GM12875 (cell line): ENCODE measurements around the gene PPP1R12B.
"Not testable (repeated sequence)": the region's sequence is repeated elsewhere in the genome, so short reads cannot be mapped to it uniquely, and the experiment has no call there.

ENCODE experiments used
- H3K4me3 ChIP-seq: one replicate; pipeline ENCODE4 v1.5.1; 2011; ENCODE audit warnings: low read depth, low read length, control low read depth
- TF ChIP-seq, protein P1 (sequence below): IDR thresholded peaks from 2 replicates; pipeline ENCODE4 v1.5.1; 2011; ENCODE audit warnings: low read depth, mild to moderate bottlenecking, control low read depth, inconsistent platforms, low read length, moderate library complexity, borderline replicate concordance; ENCODE audit not compliant: insufficient read depth

The PPP1R12B gene

DNA sequence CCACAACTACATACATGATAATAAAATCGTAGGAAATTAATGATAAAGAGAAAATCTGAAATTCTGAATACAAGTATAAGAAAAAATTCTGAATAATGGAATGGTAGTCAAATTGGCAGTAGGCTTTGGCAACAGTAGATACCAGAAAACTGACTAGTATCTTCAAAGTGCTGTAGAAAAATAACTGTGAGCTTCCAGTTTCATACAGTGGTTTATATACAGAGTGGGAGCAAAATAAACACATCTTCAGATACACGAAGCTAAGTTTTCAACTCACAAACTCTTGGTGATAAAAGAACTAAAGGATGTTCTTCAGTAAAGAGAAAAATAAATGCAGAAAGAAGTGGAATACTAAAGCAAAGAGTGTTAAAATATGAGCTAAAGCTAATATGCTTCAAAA, 173.4 kb downstream of the PPP1R12B start:
- TF ChIP-seq, protein P1, sequence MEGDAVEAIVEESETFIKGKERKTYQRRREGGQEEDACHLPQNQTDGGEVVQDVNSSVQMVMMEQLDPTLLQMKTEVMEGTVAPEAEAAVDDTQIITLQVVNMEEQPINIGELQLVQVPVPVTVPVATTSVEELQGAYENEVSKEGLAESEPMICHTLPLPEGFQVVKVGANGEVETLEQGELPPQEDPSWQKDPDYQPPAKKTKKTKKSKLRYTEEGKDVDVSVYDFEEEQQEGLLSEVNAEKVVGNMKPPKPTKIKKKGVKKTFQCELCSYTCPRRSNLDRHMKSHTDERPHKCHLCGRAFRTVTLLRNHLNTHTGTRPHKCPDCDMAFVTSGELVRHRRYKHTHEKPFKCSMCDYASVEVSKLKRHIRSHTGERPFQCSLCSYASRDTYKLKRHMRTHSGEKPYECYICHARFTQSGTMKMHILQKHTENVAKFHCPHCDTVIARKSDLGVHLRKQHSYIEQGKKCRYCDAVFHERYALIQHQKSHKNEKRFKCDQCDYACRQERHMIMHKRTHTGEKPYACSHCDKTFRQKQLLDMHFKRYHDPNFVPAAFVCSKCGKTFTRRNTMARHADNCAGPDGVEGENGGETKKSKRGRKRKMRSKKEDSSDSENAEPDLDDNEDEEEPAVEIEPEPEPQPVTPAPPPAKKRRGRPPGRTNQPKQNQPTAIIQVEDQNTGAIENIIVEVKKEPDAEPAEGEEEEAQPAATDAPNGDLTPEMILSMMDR: no peak
- no peak overlapping the region for H3K4me3 ChIP-seq

DNA sequence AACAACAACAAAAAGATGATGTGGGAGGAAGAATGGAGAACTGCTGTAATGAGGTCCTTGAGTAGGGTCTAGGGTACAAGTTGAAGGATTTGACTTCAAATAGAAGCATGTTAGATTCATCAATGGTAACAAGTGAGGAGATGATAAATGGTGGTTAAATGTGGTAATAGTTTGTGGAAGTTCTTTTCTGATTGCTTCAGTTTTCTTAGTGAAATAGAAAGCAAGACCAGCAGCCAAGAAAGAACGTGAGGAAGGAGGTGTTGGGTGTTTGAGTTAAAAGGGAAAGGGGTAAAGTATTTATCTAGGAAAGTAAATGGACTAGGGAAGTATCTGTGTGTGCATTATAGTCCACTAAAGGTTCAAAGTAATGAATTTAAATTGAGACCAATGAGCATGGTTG, 177.6 kb downstream of the PPP1R12B start:
- not testable (repeated sequence) for H3K4me3 ChIP-seq

DNA sequence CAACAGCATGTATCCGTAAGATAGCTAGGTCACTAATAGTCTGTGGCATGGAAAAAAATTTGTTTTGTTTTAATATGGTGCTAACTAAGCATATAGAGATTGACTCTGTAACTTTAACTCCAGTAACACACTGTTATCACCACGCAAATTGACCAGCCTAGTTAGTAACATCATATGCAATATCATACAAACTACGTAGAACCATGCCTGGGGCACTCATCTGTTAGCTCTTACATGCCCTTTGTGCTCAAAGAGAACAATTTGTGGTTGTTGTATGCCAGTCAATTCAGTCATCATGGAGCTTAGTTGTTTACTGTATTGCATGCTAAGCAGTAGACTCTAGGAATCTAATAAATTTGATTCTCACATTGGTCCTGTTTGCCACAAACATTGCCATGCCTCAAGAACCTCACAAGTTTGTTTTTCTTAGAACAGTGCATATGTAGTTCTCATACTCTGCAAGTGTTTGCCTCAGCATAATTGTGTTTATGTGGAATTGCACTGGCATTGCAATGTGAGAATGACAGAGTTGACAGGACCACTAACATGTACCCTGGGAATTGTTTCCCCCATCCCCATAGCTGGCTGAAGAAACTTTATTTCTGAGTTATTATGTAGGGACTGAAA, 179.7 kb downstream of the PPP1R12B start:
- H3K4me3 ChIP-seq: not testable (repeated sequence)

DNA sequence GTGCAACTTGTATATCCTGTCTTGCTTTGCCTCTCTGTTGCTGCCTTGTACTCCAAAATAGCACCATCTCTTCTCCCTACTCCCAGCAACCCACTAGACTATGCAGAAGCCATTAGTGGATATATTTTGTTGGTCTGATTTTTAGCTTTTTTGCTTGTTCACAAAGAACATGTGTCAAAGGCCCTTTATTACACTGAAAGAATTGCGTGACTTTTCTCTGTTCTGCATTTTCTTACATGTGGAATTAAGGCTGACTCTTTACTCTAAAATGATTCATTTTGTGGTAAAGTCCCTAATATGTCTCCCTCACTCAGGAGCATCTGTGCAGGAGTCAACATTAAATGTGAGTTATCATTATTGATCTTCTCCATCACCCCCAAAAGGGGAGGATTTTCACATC, 182.2 kb downstream of the PPP1R12B start:
- not testable (repeated sequence) for H3K4me3 ChIP-seq

DNA sequence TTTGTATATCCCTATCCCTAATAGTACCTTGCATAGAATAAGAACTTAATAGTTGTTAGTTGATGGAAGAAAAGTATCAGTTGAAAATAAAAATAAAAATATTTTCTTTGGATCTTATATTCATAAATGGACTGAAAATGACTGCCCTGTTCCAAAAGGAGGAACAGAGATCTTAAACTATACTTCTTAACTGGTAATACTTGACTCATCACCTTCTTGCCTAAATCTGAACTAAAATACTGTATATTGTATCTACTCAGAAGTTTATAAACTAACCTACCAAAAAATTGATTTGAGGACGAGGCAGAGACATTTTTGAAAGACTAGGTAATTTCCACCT, 182.9 kb downstream of the PPP1R12B start:
- TF ChIP-seq, protein P1: no peak
- H3K4me3 ChIP-seq: no peak overlapping the region

DNA sequence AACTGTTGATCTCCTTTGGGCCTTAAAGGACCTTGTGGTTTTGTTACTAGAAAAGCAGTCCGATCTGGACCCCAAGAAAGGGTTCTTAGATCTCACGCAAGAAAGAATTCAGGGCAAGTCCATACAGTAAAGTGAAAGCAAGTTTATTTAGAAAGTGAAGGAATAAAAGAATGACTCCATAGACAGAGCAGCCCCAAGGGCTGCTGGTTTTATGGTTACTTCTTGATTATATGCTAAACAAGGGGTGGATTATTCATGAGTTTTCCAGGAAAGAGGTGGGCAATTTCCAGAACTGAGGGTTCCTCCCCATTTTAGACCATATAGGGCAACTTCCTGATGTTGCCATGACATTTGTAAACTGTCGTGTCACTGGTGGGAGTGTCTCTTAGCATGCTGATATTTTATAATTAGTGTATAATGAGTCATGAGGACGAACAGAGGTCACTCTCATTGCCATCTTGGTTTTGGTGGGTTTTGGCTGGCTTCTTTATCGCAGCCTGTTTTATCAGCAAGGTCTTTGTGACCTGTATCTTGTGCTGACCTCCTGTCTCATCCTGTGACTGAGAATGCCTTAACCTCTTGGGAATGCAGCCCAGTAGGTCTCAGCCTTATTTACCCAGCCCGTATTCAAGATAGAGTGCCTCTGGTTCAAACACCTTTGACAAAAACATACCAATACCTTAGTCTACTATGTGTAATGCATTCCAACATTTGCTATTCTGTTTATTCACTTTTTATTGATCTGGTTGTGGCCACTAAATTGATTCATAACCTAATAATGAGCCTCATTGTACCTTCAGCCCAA, 183.5 kb downstream of the PPP1R12B start:
- H3K4me3 ChIP-seq: not testable (repeated sequence)

DNA sequence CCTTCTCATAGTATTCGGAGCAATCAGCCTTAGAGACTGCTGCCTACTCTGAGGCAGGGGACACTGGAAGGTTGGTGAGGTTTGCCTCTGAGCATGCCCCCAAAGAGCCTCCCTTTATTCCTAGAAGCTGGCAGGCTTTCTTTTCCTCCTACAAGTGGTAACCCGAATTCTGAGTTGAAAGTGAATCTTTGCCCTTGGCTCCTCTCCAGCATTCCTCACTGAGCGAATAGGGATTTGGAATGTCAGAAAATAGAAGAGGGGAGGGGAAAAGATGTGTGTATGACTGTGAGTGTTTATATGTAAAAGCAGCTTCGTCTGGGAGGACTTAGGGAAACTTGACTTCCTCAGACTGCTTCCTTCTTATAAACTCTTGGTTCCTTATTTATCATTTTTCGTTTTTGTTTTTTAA, 190.7 kb downstream of the PPP1R12B start:
- not testable (repeated sequence) for H3K4me3 ChIP-seq

DNA sequence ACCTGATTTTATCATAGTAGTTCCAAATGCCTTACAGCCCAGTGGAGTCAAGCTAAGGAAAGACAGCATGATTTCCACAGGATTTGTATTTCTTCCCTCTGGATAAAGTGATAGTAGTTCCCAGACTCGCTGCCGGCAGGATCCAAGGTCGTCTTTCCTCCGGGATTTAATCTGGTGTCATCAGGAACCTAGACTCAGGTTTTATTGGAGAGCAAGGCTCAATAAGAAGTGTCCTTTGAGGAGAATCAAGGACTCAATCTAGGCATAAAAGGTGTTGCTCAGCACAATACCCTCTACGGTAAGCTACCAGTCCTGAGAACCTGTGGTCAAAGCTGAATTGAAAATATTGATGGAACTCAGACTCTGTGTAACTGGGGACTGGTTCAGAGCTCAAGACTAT, 191.1 kb downstream of the PPP1R12B start:
- H3K4me3 ChIP-seq: not testable (repeated sequence)

DNA sequence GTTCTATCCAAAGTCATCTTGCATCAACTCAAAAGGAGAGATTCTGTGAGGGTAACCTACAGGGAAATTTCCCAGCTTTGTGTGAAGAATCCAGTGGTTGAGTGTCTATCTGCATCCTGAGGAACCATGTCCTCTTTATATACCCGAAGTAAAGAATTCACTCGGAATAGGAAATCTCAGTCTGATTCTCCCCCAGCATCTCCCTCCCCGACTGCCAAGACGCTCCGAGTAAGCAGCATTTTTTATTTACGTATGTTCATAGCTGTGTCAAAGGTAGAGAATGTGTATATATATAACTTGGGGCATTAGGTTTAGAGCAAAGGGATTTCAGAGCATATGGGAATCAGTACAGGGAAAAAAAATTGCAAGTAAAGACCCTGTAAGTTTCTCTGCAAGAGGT, 191.5 kb downstream of the PPP1R12B start:
- no peak overlapping the region for H3K4me3 ChIP-seq
- TF ChIP-seq, protein P1: no peak

DNA sequence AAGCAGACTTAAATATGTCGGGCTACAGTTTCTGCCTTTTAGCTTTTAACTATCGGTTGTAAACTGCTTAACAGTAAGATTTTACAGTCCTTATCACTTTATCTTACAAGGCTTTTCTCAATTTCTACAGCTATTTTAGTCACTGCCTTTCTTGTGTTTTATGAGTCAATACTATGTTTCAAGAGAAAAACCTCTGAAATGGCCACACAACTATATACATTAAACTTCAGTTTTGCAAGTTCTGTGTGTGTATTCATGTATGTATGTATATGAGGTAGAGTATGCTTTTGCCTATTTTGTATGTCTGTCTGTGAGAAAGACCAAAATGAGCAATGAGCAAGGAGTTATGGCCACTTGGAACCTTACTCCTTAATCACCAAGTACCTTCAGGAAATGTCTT, 191.9 kb downstream of the PPP1R12B start:
- no peak overlapping the region for H3K4me3 ChIP-seq
- TF ChIP-seq, protein P1: no peak

DNA sequence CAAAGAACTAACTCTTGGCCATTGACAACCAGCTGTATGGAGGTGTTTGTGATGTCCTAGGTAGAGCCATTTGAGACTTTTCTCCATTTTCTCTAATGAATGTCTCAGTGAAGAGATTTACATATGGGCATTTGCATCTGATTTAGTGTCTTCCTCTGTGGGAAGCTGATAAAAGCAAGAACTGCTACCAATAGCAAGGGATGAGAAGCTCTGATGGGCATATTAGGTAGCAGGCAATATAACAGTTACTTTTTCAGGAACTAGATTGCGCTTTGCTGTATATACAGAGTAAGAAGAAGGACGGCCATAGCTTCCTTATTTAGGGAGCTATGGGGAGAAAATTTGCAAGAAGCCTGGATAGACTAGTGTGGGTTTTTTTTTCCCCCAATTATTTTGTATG, 192.4 kb downstream of the PPP1R12B start:
- not testable (repeated sequence) for H3K4me3 ChIP-seq

DNA sequence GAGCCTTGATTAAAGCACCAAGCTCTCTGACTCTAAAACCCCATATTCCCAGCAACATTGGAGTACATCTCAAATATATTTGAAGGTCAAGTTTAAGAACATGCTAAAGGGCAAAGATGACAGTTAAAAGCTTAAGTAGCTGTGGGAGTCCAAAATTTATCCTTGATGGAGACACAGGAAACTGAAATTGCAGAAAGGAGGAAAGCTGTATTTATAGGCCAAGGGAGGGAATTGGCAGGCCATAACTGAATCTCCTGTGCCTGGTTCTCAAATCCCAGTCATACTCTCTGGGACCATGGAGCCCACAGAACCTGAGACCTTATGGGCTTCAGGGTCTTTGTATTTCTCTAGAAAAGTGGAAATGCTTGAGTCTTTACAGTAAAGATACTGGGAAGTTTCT, 193.9 kb downstream of the PPP1R12B start:
- H3K4me3 ChIP-seq: not testable (repeated sequence)

DNA sequence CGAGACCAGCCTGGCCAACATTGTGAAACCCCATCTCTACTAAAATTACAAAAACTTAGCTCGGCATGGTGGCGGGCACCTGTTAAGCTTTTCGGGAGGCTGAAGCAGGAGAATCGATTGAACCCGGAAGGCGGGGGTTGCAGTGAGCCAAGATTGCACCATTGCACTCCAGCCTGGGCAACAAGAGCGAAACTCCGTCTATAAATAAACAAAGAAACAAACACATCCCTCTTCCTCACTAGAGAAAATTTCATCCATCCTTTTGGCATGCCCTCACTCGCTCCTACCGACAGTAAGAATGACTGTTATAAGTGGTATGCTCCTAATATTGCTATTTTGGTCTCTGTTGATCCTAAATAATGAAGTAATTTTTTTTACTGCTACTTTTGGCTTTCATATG, 195.0 kb downstream of the PPP1R12B start:
- H3K4me3 ChIP-seq: not testable (repeated sequence)

DNA sequence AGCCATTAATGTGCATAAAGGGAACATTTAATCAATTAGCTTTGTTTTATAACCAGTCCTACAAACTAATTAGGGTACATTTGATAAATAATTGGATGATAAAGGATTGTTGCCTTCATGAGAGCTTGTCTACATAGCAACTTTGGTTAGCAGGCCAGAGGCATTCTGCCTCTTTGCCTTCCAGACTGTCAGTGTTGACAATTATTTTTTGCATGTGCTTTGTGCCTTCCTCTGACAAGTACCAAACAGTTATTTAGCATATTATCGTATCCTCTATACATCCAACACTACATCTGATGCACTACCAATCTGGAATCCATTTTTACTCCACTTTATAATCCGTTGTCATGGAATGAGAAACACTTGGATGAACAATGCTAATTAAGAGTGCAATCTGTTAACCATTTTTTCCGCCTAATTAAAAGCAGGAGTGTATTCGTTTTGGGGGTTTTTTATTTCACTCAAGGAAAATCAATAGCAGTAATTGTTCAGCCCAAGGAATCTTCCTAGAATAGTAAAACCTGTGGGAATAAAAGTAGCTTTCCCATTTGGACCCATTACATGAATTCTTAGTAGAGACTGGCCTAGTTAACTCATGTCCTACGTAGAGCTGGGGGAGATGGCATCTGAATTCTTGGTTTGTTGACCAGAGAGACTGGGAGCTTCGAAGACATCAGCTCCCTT, 196.4 kb downstream of the PPP1R12B start:
- H3K4me3 ChIP-seq: not testable (repeated sequence)

DNA sequence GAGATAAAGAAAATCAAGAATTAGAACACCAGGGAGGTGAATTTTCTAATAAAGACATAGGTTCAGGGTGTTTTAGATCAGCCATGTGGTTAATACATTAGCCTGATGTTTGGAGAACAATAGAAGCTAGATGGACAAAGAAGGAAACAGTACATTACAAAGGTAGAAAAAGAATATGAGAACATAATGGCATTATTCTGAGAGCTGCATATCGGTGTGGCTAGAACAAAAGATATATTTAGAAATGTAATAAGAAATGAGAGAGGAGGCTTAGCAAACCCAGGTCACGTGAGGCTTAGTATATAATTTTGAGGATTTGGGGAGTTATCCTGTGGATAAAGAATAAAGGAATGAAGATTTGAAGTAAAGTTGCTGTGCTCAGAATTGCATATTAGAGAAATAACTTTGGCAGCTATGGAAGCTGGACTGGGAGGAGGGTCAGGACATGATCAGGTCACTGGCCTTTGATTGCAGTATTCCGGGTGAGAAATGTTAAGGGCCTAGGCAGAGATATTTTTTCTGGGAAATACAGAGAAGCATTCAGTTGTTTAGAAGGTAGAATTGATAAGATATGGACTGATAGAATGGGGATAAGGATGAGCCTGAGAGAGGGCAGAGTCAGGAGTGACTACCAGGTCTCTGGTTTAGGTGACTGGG, 197.3 kb downstream of the PPP1R12B start:
- not testable (repeated sequence) for H3K4me3 ChIP-seq
